Iris pigment epithelial cell (primary cell): ENCODE data around the gene GHITM.

Experiments used
- DNase-seq: peaks from one replicate; pipeline ENCODE4 v3.0.0-alpha.2; 2011; ENCODE audit warnings: low read depth

The GHITM gene

GRCh38 chr10:84201244-84201606, 61.9 kb downstream of the GHITM start:
- no peak for DNase-seq

- no peak for DNase-seq
Measured at GRCh38 chr10:84201682-84202081, 62.4 kb downstream of the GHITM start.

GRCh38 chr10:84202349-84202748, 63.0 kb downstream of the GHITM start:
- no peak for DNase-seq
